Activated CD4-positive, alpha-beta T cell treated with anti-CD3 and anti-CD28 coated beads, Interleukin-2, amount 10 ng/mL, durations not matched to agents 24 days and 14 days (primary cell): Measurements from ENCODE around the gene ATP13A1. TPM values are rescaled to one million over a fixed set of nuclear protein-coding genes. Genes with fewer than 3 reads are reported as not detected.

Experiments
- DNase-seq: peaks from one replicate; pipeline ENCODE4 v3.0.0; 2022
- H3K27ac Mint-ChIP-seq: one replicate; pipeline ENCODE4 v1.8.0; 2022; ENCODE audit warnings: mild to moderate bottlenecking, mixed read lengths
- H3K27me3 Mint-ChIP-seq: one replicate; pipeline ENCODE4 v1.8.0; 2022; ENCODE audit warnings: mixed read lengths
- H3K36me3 Mint-ChIP-seq: one replicate; pipeline ENCODE4 v1.8.0; 2022; ENCODE audit warnings: low read depth, mild to moderate bottlenecking, mixed read lengths
- H3K4me1 Mint-ChIP-seq: one replicate; pipeline ENCODE4 v1.8.0; 2021; ENCODE audit warnings: mixed read lengths
- H3K4me3 Mint-ChIP-seq: one replicate; pipeline ENCODE4 v1.8.0; 2022; ENCODE audit warnings: mild to moderate bottlenecking, moderate library complexity, mixed read lengths
- H3K9me3 Mint-ChIP-seq: one replicate; pipeline ENCODE4 v1.8.0; 2021; ENCODE audit warnings: mixed read lengths
- intact Hi-C: fragments of 100-400 bp; cut with micrococcal nuclease; formaldehyde crosslinking; loops from one replicate; pipeline ENCODE4 v1.15.1; 2023
- total RNA-seq: library from RNA; stranded (reverse); gene quantifications from 2 replicates; pipeline ENCODE4 v1.2.3, GENCODE V29; 2022

Gene ATP13A1
- total RNA-seq, 1 donor from 2014 or later: 85.9 TPM

GRCh38 chr19:19645233-19645870 lies 18.1 kb downstream of the ATP13A1 start:
- no peak for DNase-seq
- Mint-ChIP-seq H3K4me1 (peaks cover 12% of the 10 kb centered on the region), H3K36me3 (peaks cover 49% of the 10 kb centered on the region), H3K27ac (no peak overlapping the region), H3K9me3 (no peaks in the 10 kb centered on the region), H3K27me3 (no peaks in the 10 kb centered on the region), H3K4me3 (no peak overlapping the region)
- intact Hi-C loops: no loop called here

DNA sequence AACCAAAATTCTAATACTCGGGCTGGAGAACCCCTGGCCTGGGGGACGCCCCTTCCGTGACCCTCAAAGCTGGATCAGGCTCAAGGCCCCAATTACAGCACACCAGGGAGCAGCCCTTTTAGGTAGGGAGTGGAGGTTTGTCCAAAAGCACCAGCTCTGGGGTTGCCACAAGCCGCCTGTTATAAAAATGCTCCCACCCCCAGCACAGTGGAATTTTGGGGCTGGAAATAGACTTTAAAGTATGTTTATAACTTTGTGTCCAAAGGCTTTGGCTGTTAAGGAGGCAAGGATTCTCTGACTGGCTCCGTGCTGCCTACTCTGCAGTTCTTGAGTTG lies 19.5 kb downstream of the ATP13A1 start:
- Mint-ChIP-seq H3K9me3 (no peaks in the 10 kb centered on the region), H3K36me3 (peaks cover 49% of the 10 kb centered on the region), H3K4me3 (peak overlapping the region; percentile 98), H3K27me3 (no peaks in the 10 kb centered on the region), H3K4me1 (peaks cover 14% of the 10 kb centered on the region), H3K27ac (peak overlapping the region; percentile 94)
- DNase-seq: no peak
- intact Hi-C loops: loop anchor here (1.0 kb wide), 1 partner anchor 112 kb away; no protein-coding TSS in a partner anchor

- H3K9me3 Mint-ChIP-seq: no peaks in the 10 kb centered on the region
- H3K27me3 Mint-ChIP-seq: no peaks in the 10 kb centered on the region
- peaks cover 14% of the 10 kb centered on the region for H3K4me1 Mint-ChIP-seq
- DNase-seq: peak; percentile 96
- H3K27ac Mint-ChIP-seq: peak within 1 kb of the TSS; percentile 94
- peak within 1 kb of the TSS; percentile 98 for H3K4me3 Mint-ChIP-seq
- H3K36me3 Mint-ChIP-seq: peaks cover 48% of the 10 kb centered on the region
- intact Hi-C loops: loop anchor here (1.0 to 2.0 kb wide), 3 partner anchors 45 to 111 kb away; no protein-coding TSS in a partner anchor
Observed at GRCh38 chr19:19643158-19644053, 20.1 kb downstream of the ATP13A1 start, which contains the start of gene GMIP. Gene GMIP (minus strand): TSS chr19:19643657. CDS start chr19:19643529, 128 bp downstream.

DNA sequence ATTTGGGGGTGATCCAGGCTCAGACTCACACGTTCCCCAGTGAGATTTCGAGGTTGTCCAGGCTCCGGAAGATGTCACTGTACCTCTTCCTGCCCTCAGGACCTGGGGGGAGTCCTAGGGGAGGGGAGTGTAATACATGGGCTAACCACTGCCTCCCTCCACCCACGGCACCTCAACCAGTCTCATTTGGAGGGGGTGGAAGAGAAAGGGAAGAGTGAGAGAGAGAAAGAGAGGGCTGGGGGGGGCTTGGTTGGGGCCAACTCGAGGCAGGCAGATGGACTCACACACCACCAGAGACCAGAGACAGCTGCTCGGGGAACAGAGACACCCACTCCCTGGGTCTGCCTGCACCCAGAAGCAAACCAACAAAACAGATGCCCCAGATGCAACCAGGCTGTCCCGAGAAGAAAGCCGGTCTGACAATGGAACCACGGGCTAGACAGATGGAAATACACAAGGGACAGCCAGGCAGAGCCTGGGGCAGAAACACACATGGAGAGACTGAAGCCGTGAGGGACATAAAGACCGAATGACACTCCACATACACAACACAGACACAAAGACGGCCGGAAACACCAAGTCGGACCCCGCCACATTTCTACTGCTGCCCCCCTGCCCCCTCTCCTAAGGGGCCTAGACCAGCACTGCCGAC lies 20.8 kb downstream of the ATP13A1 start:
- Mint-ChIP-seq H3K27ac (peak overlapping the region; percentile 94), H3K27me3 (no peaks in the 10 kb centered on the region), H3K4me1 (peaks cover 14% of the 10 kb centered on the region), H3K36me3 (peaks cover 49% of the 10 kb centered on the region), H3K4me3 (peak overlapping the region; percentile 98), H3K9me3 (no peaks in the 10 kb centered on the region)
- intact Hi-C loops: loop anchor here (1.0 to 2.0 kb wide), 4 partner anchors 15 to 51 kb away; partner anchors contain the start of gene ATP13A1
- DNase-seq: peak; percentile 81

GRCh38 chr19:19637523-19638251 lies 25.8 kb downstream of the ATP13A1 start:
- Mint-ChIP-seq H3K4me1 (peaks cover 18% of the 10 kb centered on the region), H3K9me3 (no peaks in the 10 kb centered on the region), H3K27me3 (no peaks in the 10 kb centered on the region), H3K36me3 (peaks cover 60% of the 10 kb centered on the region), H3K4me3 (no peak overlapping the region), H3K27ac (no peak overlapping the region)
- intact Hi-C loops: no loop called here
- no peak for DNase-seq

DNA sequence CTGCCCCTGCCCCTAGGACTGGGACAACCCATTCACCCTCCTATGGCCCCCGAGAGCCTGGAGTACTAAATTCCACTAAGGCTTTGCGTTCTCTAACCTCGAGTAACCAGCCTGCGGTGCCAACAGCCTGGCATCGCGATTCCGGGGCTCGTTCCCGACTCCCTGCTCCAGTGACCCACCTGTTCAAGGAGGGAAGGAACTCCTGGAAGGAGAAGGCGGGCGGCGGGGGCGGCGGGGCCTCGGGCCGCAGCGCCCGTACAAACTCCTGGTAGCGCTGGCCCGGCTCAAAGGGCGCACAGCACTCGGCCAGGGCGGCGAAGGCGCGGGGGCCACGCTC lies 26.3 kb downstream of the ATP13A1 start:
- no peak overlapping the region for H3K27ac Mint-ChIP-seq
- DNase-seq: no peak
- no peak overlapping the region for H3K4me3 Mint-ChIP-seq
- H3K4me1 Mint-ChIP-seq: peaks cover 15% of the 10 kb centered on the region
- no peaks in the 10 kb centered on the region for H3K9me3 Mint-ChIP-seq
- peaks cover 61% of the 10 kb centered on the region for H3K36me3 Mint-ChIP-seq
- no peaks in the 10 kb centered on the region for H3K27me3 Mint-ChIP-seq
- intact Hi-C loops: no loop called here

DNA sequence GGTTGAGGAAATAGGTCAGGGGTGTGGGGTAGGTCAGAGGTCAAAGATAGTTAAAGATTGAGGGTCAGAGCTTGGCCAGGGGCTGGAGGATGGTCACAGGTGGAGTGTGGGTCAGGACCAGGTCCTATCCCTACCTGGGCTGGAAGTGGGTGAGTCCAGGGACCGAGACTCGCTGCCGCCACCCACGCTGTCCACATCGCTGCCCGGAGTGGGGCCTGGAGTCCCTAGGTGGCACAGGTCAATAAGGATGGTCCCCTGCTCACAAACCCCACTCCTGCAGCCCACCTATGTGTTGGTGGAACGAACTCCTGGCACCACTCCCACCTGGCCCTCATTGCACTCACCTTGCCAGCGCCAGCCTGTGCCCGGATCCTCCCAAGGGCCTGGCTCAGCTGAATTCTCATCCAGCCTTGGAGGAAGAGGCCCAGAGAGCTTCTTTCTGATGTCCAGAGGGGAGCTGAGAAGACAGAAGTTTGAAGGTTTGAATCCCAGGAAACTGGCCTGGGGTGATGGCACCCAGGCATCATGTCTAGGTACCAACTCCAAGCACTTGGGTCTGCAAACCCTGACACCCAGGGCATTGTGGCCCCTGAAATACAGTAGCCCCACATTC lies 26.8 kb downstream of the ATP13A1 start:
- Mint-ChIP-seq H3K27ac (no peak overlapping the region), H3K4me3 (no peak overlapping the region), H3K4me1 (peaks cover 11% of the 10 kb centered on the region), H3K27me3 (no peaks in the 10 kb centered on the region), H3K36me3 (peaks cover 58% of the 10 kb centered on the region), H3K9me3 (no peaks in the 10 kb centered on the region)
- intact Hi-C loops: no loop called here
- no peak for DNase-seq

- H3K4me1 Mint-ChIP-seq: peaks cover 11% of the 10 kb centered on the region
- no peak overlapping the region for H3K4me3 Mint-ChIP-seq
- intact Hi-C loops: no loop called here
- no peaks in the 10 kb centered on the region for H3K9me3 Mint-ChIP-seq
- H3K36me3 Mint-ChIP-seq: peaks cover 60% of the 10 kb centered on the region
- H3K27me3 Mint-ChIP-seq: no peaks in the 10 kb centered on the region
- no peak overlapping the region for H3K27ac Mint-ChIP-seq
- DNase-seq: no peak
Observed at GRCh38 chr19:19635313-19635702, 28.2 kb downstream of the ATP13A1 start.

- Mint-ChIP-seq H3K27ac (no peak overlapping the region), H3K36me3 (peaks cover 55% of the 10 kb centered on the region), H3K9me3 (no peaks in the 10 kb centered on the region), H3K4me1 (peaks cover 9% of the 10 kb centered on the region), H3K4me3 (no peak overlapping the region), H3K27me3 (no peaks in the 10 kb centered on the region)
- no peak for DNase-seq
- intact Hi-C loops: no loop called here
Observed at GRCh38 chr19:19634516-19635312, 28.8 kb downstream of the ATP13A1 start.

DNA sequence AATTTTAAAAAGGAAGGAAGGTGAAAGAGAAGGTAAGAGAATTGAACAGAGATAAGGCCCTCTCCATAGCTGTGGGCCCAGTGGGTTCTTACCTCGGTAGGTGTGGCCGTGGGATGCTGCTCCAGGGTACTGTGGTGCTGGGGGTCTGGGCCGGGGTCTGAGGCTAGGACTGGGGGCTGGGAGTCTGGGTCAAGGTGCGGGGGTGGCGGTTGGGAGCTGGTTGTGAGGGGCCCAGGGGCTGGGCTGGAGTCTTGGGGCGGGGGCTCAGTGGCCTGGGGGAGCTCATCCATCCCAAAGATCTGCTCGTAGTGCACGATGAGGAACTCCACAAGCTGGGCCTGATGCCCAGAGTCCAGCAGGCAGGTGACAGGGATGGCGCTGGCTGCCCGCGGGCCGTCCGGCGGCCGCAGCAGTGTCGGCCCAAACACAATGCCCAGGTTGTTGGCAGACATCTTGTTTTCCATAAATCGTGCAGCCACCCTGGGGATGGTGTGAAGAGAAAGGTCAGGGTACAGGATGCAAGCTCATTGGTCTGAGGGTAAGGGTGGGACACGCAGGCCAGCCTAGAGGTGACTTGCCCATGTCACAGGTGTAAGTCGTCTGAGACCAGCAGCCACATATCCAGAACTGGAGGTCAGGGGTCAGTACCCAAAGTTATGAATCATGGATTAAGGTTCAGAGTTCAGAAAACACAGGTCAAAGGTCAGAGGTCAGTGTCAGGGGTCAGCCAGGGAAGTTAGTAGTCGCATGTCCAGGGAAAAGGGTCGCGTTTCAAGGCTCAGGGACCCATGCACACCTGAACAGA lies 29.6 kb downstream of the ATP13A1 start:
- H3K36me3 Mint-ChIP-seq: peaks cover 56% of the 10 kb centered on the region

DNA sequence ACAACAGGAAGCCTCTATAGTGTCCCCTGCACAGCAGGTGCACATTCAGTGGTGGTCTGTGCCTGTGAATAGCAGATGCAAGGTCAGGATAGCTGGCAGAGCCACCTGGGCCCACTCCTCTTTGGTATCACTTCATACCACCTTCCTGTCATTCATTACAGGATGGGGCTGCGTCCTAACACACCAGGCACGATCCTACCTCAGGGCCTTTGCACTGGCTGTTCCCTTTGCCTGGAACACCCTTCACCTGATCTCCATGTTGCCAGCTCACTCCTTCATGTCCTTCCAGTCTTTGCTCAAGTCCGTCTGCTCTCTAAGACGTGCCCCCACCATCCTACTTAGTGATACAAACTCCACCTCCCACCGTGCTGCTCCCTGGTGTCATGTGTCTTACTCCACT lies 30.8 kb downstream of the ATP13A1 start:
- intact Hi-C loops: no loop called here
- DNase-seq: no peak
- Mint-ChIP-seq H3K4me1 (peaks cover 13% of the 10 kb centered on the region), H3K4me3 (no peak overlapping the region), H3K27ac (no peak overlapping the region), H3K36me3 (peaks cover 54% of the 10 kb centered on the region), H3K9me3 (no peaks in the 10 kb centered on the region), H3K27me3 (no peaks in the 10 kb centered on the region)

More for the DNA sequence above, 29.6 kb downstream of the ATP13A1 start:
- Mint-ChIP-seq H3K4me3 (no peak overlapping the region), H3K4me1 (peaks cover 9% of the 10 kb centered on the region), H3K27me3 (no peaks in the 10 kb centered on the region), H3K9me3 (no peaks in the 10 kb centered on the region), H3K27ac (no peak overlapping the region)
- no peak for DNase-seq
- intact Hi-C loops: no loop called here

DNA sequence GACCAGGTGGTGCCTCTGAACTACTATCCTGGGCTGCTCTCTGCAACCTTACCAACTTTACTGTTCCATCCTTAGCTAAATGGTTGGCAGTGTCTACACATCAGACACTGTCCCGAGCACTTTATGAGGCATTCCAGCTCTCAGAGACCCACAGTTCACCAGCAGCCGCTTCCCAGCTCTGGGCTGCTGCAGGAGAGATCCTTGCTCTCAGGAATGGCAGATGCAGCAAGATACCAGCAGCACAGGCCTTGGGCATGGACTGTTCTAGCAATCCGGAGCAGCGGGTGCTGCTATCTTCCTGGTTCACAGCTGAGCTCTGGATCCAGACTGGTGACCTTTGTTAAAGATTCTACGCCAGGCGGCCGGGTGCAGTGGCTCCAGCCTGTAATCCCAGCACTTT lies 32.1 kb downstream of the ATP13A1 start:
- Mint-ChIP-seq H3K36me3 (peaks cover 53% of the 10 kb centered on the region), H3K27ac (no peak overlapping the region)

More for the DNA sequence above, 32.1 kb downstream of the ATP13A1 start:
- DNase-seq: no peak
- intact Hi-C loops: no loop called here
- Mint-ChIP-seq H3K4me1 (peaks cover 23% of the 10 kb centered on the region), H3K4me3 (no peak overlapping the region), H3K9me3 (no peaks in the 10 kb centered on the region), H3K27me3 (no peaks in the 10 kb centered on the region)
